ENCODE measurements around the gene CCL15. TPM values are rescaled to one million over a fixed set of nuclear protein-coding genes. Genes with fewer than 3 reads are reported as not detected.

CCL15 gene, protein sequence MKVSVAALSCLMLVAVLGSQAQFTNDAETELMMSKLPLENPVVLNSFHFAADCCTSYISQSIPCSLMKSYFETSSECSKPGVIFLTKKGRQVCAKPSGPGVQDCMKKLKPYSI
- 1 to 10 TPM in 2 of 6 donors, under 1 TPM in 2, not detected in 2; 0.72 to 2.6 (median 1.4) TPM for total RNA-seq

DNA sequence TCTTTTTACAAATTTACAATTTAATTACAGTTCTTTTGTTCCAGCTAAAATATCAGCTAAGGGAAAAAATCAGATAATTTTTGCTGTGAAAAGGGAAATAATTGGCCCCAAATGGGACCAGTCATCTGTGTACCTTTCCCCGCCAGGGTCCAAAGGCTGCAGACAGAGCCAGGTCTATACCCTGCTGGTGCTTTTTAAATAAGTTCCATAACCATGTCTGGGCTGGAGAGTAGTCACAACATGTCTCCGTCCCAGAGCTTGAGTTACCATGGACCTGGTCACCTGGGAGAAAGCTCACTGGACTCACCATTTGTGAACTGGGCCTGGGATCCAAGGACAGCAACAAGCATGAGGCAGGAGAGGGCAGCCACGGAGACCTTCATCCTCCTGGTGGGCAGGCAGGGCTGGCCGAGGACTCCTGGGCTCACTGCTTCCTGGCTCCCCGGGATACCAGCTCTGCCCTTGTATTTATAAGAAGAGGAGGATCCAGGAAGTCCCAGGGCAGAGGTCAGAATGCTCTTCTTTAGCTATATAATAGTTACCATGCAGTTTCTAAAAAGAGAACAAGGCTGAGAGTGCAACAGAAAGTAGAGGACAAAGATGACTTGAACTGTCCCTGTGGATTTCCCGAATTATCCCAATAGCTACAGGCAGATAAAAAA is at the start of gene CCL15:
TSS of gene CCL15 (minus strand) at position 444 of the 662 bp plus-strand sequence. CDS start at position 383, 61 bp downstream.
- Histone ChIP-seq H3K27me3 (no peaks in the 10 kb centered on the region), H3K4me3 (no peak within 1 kb of the TSS), H3K9me3 (no peaks in the 10 kb centered on the region), H3K36me3 (no peaks in the 10 kb centered on the region), H3K27ac (no peak within 1 kb of the TSS), H3K4me1 (no peaks in the 10 kb centered on the region)
- no peak for ATAC-seq (ENCODE audit: low FRiP score in 2 of 2)
- TF ChIP-seq, protein P1, sequence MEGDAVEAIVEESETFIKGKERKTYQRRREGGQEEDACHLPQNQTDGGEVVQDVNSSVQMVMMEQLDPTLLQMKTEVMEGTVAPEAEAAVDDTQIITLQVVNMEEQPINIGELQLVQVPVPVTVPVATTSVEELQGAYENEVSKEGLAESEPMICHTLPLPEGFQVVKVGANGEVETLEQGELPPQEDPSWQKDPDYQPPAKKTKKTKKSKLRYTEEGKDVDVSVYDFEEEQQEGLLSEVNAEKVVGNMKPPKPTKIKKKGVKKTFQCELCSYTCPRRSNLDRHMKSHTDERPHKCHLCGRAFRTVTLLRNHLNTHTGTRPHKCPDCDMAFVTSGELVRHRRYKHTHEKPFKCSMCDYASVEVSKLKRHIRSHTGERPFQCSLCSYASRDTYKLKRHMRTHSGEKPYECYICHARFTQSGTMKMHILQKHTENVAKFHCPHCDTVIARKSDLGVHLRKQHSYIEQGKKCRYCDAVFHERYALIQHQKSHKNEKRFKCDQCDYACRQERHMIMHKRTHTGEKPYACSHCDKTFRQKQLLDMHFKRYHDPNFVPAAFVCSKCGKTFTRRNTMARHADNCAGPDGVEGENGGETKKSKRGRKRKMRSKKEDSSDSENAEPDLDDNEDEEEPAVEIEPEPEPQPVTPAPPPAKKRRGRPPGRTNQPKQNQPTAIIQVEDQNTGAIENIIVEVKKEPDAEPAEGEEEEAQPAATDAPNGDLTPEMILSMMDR (IDR thresholded peaks at IDR 0.05): no peak
- TF ChIP-seq POLR2A (IDR thresholded peaks at IDR 0.05): no peak
- no peak for TF ChIP-seq POLR2AphosphoS5 (IDR thresholded peaks at IDR 0.05)
- no peak for TF ChIP-seq EP300 (IDR thresholded peaks at IDR 0.05)
- no peak for DNase-seq
- 74 to 79% methylated on average over 4 to 6 of the region's 6 CpGs for WGBS, 2 donors

DNA sequence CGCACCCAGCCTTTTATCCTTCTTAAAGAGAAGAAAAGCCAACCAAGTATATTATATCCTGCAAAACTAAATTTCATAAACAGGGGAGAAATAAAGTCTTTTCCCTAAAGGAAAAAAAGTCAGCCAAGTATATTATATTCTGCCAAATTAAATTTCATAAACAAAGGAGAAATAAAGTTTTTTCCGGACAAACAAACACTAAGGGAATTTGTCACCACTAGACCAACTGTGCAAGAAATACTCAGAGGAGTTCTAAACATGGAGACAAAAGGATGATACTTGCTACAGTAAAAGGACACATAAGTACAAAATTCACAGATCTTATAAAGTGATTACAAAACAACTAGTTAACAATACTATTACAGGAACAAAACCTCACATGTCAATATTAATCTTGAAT is 48.3 kb upstream of the CCL15 start:
- TF ChIP-seq, protein P1 (IDR thresholded peaks at IDR 0.05): no peak
- TF ChIP-seq POLR2A (IDR thresholded peaks at IDR 0.05): no peak
- no peak for DNase-seq
- Histone ChIP-seq H3K27me3 (no peaks in the 10 kb centered on the region), H3K4me1 (no peaks in the 10 kb centered on the region), H3K27ac (no peak overlapping the region), H3K36me3 (no peaks in the 10 kb centered on the region), H3K9me3 (peaks cover 9 to 12% (median 10%) of the 10 kb centered on the region in 4 donors), H3K4me3 (no peak overlapping the region)
- WGBS, 2 donors: 93 to 98% methylated on average over 2 of the region's 2 CpGs
- no peak for ATAC-seq (ENCODE audit: low FRiP score in 2 of 2)

DNA sequence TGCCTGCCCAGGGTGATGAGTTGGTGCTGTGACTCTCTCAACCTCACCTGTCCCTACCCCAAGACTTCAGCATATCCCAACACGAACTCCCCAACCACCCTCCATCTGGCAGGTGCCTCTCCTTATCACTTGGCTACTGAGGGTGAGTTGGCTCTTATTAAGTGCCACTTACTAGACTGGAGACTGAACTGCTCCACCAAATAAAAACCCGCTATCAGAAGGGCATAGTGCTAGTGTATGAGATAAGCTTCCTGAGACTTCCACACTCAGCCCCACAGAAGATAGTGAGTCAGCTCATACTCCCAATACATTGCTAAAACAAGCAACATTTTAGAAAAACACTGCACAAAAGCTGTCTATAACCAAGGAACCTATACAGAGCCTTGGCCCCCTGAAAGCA is 46.7 kb upstream of the CCL15 start:
- ATAC-seq (ENCODE audit: low FRiP score in 2 of 2) (no peak), DNase-seq (no peak)
- Histone ChIP-seq H3K9me3 (peaks cover 9 to 12% (median 10%) of the 10 kb centered on the region in 4 donors), H3K27ac (no peak overlapping the region), H3K36me3 (no peaks in the 10 kb centered on the region), H3K4me3 (no peak overlapping the region), H3K4me1 (no peaks in the 10 kb centered on the region), H3K27me3 (no peaks in the 10 kb centered on the region)
- TF ChIP-seq POLR2A (IDR thresholded peaks at IDR 0.05) (no peak), POLR2AphosphoS5 (IDR thresholded peaks at IDR 0.05) (no peak), EP300 (IDR thresholded peaks at IDR 0.05) (no peak)
- TF ChIP-seq, protein P1 (IDR thresholded peaks at IDR 0.05): no peak
- WGBS, 2 donors: 57 to 67% methylated on average over 2 of the region's 2 CpGs

DNA sequence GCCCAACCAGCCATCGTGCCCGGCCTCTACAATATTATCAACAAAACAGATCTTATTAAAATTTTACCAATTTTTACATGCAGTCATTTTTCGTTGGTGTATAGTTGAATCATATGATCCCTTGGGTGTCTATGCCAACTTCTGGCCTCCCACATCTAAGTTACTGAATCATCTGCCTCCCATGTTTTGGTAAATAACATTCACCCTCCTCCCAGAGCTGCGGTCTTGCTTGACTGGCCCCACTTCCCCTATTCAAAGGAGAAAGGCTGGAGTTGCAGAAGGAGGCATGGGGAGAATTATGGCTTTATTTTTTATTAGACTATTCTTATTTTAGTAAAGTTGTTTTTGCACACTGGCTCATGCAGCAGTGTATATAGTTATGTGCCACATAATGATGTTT is 34.9 kb upstream of the CCL15 start:
- TF ChIP-seq POLR2A (IDR thresholded peaks at IDR 0.05) (no peak), EP300 (IDR thresholded peaks at IDR 0.05) (no peak), POLR2AphosphoS5 (IDR thresholded peaks at IDR 0.05) (no peak)
- TF ChIP-seq, protein P1 (IDR thresholded peaks at IDR 0.05): no peak

DNA sequence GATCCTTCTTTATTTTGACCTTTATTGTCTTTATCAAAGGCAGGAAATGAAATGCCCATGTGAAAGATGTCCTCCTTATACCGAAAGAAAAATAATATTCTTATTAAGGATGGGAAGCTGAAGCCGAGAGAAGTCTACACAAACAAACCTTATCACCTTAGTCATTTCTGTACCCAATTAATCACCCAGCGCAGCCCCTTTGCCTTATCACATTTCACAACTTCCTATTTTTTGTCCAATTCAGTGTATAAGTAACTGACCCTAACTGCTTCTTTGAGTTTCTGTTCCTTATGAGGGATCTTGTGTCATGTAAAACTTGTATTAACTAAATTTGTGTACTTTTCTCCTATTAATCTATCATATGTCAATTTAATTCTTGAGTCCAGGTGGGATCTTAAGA is 32.8 kb upstream of the CCL15 start:
- no peak for TF ChIP-seq EP300 (IDR thresholded peaks at IDR 0.05)
- no peaks in the 10 kb centered on the region for H3K9me3 ChIP-seq
- no peak overlapping the region for H3K27ac ChIP-seq
- no peak overlapping the region for H3K4me3 ChIP-seq
- WGBS, 2 donors: 25 to 38% methylated on average over 3 of the region's 3 CpGs
- H3K4me1 ChIP-seq: no peaks in the 10 kb centered on the region
- no peaks in the 10 kb centered on the region for H3K36me3 ChIP-seq
- DNase-seq (no peak), ATAC-seq (ENCODE audit: low FRiP score in 2 of 2) (peak in 1 of 2 donors; percentile 26)
- no peaks in the 10 kb centered on the region for H3K27me3 ChIP-seq

More for the DNA sequence above, 34.9 kb upstream of the CCL15 start:
- H3K9me3 ChIP-seq: no peaks in the 10 kb centered on the region
- H3K27ac ChIP-seq: no peak overlapping the region
- ATAC-seq (ENCODE audit: low FRiP score in 2 of 2): peak in 1 of 2 donors; percentile 71
- no peaks in the 10 kb centered on the region for H3K27me3 ChIP-seq
- WGBS, 2 donors: 80 to 83% methylated on average over 4 of the region's 4 CpGs
- H3K4me3 ChIP-seq: no peak overlapping the region
- H3K4me1 ChIP-seq: no peaks in the 10 kb centered on the region
- H3K36me3 ChIP-seq: no peaks in the 10 kb centered on the region
- peak in 1 of 2 donors; percentile 28 for DNase-seq

Data from upper lobe of left lung (tissue), 6 donors.